Heart left ventricle (tissue), 13 donors: ENCODE data around the gene CCDC82.

Experiments used
- CTCF ChIP-seq, 12 donors: fragments of 200-600 bp; sonication (generic) in 4 of 12; IDR thresholded peaks; one replicate each; pipeline versions ENCODE4 v1.5.0 to v1.8.0; 2018 to 2022; ENCODE audit warnings: antibody characterized with exemption in 12 of 12, mild to moderate bottlenecking in 5 of 12
- POLR2A ChIP-seq, 2 donors: fragments of 450-650 bp; IDR thresholded peaks; one replicate each; pipeline ENCODE4 v1.6.1; 2017; ENCODE audit warnings: antibody characterized with exemption in 2 of 2, mild to moderate bottlenecking in 2 of 2, moderate library complexity in 2 of 2
- donor health status: ischemic (EF 13 %, LVEDD 7.1; RV severe dilation, severe dysfunction).
- donor health status: DM: no; HTN: yes; CAD: no.
- donor health status: DM: no; HTN: no; CAD: no.
- donor health status: ischemic (EF 25% LVEDD 6.9; RV normal size, moderate dysfunction).
- donor health status: ischemic (EF 25% LVEDD 5.7; RV mildly dilated, moderate dysfunction).
- donor health status: ischemic (EF 35%, LVEDD 5.7; RV mildly dilated, moderate dysfunction).
- donor health status: nonischemic (EF 11% LVEDD 7.7; RV severe dilation, severe dysfunction).
- donor health status: DM: yes; HTN: yes; CAD: no.
- donor health status: PGD.
- donor health status: ischemic (EF 29% LVEDD 5.4; RV normal size, mild dysfunction).
- donor health status: nonischemic (EF 23%, LVEDD 6.1; RV moderate dilation, normal function).

DNA sequence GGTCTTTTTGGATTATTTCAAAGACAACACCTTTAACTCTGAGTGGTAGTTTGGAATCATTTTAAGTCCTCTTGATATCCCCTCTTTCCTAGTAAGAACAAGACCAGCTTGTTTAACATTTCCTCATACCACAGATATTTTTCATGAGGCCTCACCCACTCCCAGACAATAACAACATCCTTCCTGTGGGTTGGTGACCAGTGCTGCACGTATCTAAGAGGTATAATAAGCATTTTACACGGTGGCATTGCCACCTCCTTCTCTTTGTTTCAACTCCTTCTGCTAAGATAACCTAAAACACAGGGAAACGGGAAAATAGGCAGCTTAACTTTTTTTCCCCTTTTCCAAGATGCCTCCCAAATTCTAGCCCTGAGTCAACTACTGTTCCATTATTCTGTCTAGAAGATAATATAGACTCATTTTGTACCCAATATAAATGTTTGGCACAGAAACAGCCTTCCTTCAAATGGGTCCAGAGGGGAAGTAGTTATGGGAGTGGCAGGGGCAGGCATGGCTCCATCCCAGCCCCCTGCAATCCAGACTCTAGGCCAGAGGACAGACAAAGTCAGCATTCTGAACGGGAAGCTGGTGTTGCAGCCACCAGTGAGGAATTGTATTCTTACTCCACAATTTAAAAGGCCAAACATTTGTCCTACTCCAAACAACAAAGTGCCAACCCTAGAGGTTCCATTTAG, 75.2 kb downstream of the CCDC82 start:
- TF ChIP-seq CTCF (IDR thresholded peaks at IDR 0.05) (no peak), POLR2A (IDR thresholded peaks at IDR 0.05) (no peak)
